GM23338 (cell line): ENCODE data around the gene FMNL1. TPM values are rescaled to one million over a fixed set of nuclear protein-coding genes. Genes with fewer than 3 reads are reported as not detected.

Experiments used
- ATAC-seq: fragments of 200-7000 bp; cut with Tn5 transposase; 3 replicates; pipeline ENCODE4 v1.9.1; 2020
- DNase-seq: peaks from one replicate; pipeline ENCODE4 v3.0.0-alpha.2; 2015; ENCODE audit warnings: low spot score
- H2AFZ ChIP-seq: fragments of 200-600 bp; sonication (generic); 2 replicates; pipeline ENCODE4 v1.8.0; 2016; ENCODE audit warnings: antibody characterized with exemption, mild to moderate bottlenecking, moderate library complexity
- H3F3A ChIP-seq: fragments of 200-600 bp; sonication (generic); replicated peaks from 2 replicates; pipeline ENCODE4 v1.8.0; 2017; ENCODE audit warnings: antibody characterized with exemption, mixed run types, low read depth
- H3K27ac ChIP-seq: fragments of 200-600 bp; sonication (generic); 2 replicates; pipeline ENCODE4 v1.6.1; 2016; ENCODE audit warnings: low read depth
- H3K27me3 ChIP-seq: fragments of 200-600 bp; sonication (generic); 2 replicates; pipeline ENCODE4 v1.8.0; 2016; ENCODE audit warnings: mild to moderate bottlenecking, mixed run types, moderate library complexity; ENCODE audit not compliant: insufficient read depth
- H3K36me3 ChIP-seq: fragments of 200-600 bp; sonication (generic); 2 replicates; pipeline ENCODE4 v1.8.0; 2016; ENCODE audit warnings: mild to moderate bottlenecking; ENCODE audit not compliant: insufficient read depth
- H3K4me1 ChIP-seq: fragments of 200-600 bp; sonication (generic); 2 replicates; pipeline ENCODE4 v1.8.0; 2016; ENCODE audit warnings: mild to moderate bottlenecking, moderate library complexity; ENCODE audit not compliant: insufficient read depth
- H3K4me2 ChIP-seq: fragments of 200-600 bp; sonication (generic); 2 replicates; pipeline ENCODE4 v1.7.1; 2017; ENCODE audit warnings: mixed run types
- H3K4me3 ChIP-seq: fragments of 200-600 bp; sonication (generic); 2 replicates; pipeline ENCODE4 v1.6.1; 2016; ENCODE audit warnings: mixed run types
- H3K79me2 ChIP-seq: fragments of 200-600 bp; sonication (generic); replicated peaks from 2 replicates; pipeline ENCODE4 v1.8.0; 2017; ENCODE audit warnings: mild to moderate bottlenecking; ENCODE audit not compliant: insufficient read depth
- H3K9me2 ChIP-seq: fragments of 200-600 bp; sonication (generic); 2 replicates; pipeline ENCODE4 v1.8.0; 2017; ENCODE audit not compliant: insufficient read depth
- H4K20me1 ChIP-seq: fragments of 200-600 bp; sonication (generic); replicated peaks from 2 replicates; pipeline ENCODE4 v1.8.0; 2017; ENCODE audit warnings: mild to moderate bottlenecking; ENCODE audit not compliant: insufficient read depth
- H3K27ac Mint-ChIP-seq: 2 replicates; pipeline ENCODE4 v1.8.0; 2020; ENCODE audit warnings: inconsistent platforms, mild to moderate bottlenecking, moderate library complexity, mixed read lengths
- H3K27me3 Mint-ChIP-seq: 3 replicates; pipeline ENCODE4 v1.8.0; 2022; ENCODE audit warnings: low read depth, mild to moderate bottlenecking, moderate library complexity, mixed read lengths, inconsistent platforms; ENCODE audit not compliant: insufficient read depth, poor library complexity
- H3K36me3 Mint-ChIP-seq: 3 replicates; pipeline ENCODE4 v1.8.0; 2021; ENCODE audit warnings: low read depth, mild to moderate bottlenecking, inconsistent platforms, moderate library complexity, mixed read lengths
- H3K4me1 Mint-ChIP-seq: 3 replicates; pipeline ENCODE4 v1.8.0; 2020; ENCODE audit warnings: mild to moderate bottlenecking, inconsistent platforms, mixed read lengths
- H3K4me3 Mint-ChIP-seq: 3 replicates; pipeline ENCODE4 v1.8.0; 2021; ENCODE audit warnings: moderate library complexity, mild to moderate bottlenecking, inconsistent platforms, mixed read lengths
- H3K9me3 Mint-ChIP-seq: 3 replicates; pipeline ENCODE4 v1.8.0; 2020; ENCODE audit warnings: moderate library complexity, mild to moderate bottlenecking, inconsistent platforms, mixed read lengths
- CREB1 ChIP-seq: fragments of 250-450 bp; sonication (Bioruptor Pico); IDR thresholded peaks from 2 replicates; pipeline ENCODE4 v1.5.0; 2020; ENCODE audit warnings: low read depth, mild to moderate bottlenecking, moderate library complexity
- EZH2 ChIP-seq: fragments of 200-600 bp; sonication (generic); IDR thresholded peaks from one replicate; pipeline ENCODE4 v1.8.0; 2017; ENCODE audit warnings: antibody characterized with exemption, mild to moderate bottlenecking, low read depth; ENCODE audit not compliant: unreplicated experiment
- EZH2phosphoT487 ChIP-seq: fragments of 200-600 bp; sonication (generic); IDR thresholded peaks from one replicate; pipeline ENCODE4 v1.8.1; 2018; ENCODE audit warnings: antibody characterized with exemption; ENCODE audit not compliant: unreplicated experiment
- JUNB ChIP-seq: IDR thresholded peaks from one replicate; pipeline ENCODE4 v1.6.1; 2016; ENCODE audit warnings: antibody characterized with exemption; ENCODE audit not compliant: unreplicated experiment
- NANOG ChIP-seq: IDR thresholded peaks from 2 replicates; pipeline ENCODE4 v1.6.1; 2016; ENCODE audit warnings: antibody characterized with exemption, borderline replicate concordance
- ZNF114 ChIP-seq: fragments of 250-450 bp; sonication (Bioruptor Pico); IDR thresholded peaks from 2 replicates; pipeline ENCODE4 v1.5.0; 2020; ENCODE audit warnings: mild to moderate bottlenecking, moderate library complexity
- polyA plus RNA-seq: library from polyadenylated mRNA; unstranded; fragments of >200 nt; fragmentation: Nextera tagmentation; extraction: Ambion mirVana; gene quantifications from 2 replicates; pipeline ENCODE4 v1.2.1, GENCODE V29; 2016
- total RNA-seq: library from RNA; depleted of rRNA; stranded (reverse); fragments of >200 nt; shearing (Covaris generic); gene quantifications from 2 replicates; pipeline ENCODE4 v1.2.3, GENCODE V29; 2014
- TF ChIP-seq, protein P1 (sequence below): IDR thresholded peaks from one replicate; pipeline ENCODE4 v1.6.1; 2018; ENCODE audit warnings: antibody characterized with exemption; ENCODE audit not compliant: unreplicated experiment
- TF ChIP-seq, protein P2 (sequence below), 2 experiments: fragments of 200-600 bp in 1 of 2; sonication (generic) in 1 of 2; conservative IDR thresholded peaks; 2 replicates each; pipeline versions ENCODE4 v1.5.1 to v1.6.1; 2016 to 2017; ENCODE audit warnings: antibody characterized with exemption in 2 of 2, low read depth in 2 of 2, mild to moderate bottlenecking in 2 of 2, moderate library complexity in 1 of 2

The FMNL1 gene
- total and polyA plus RNA-seq, 2 experiments from 2014 or later, result 6.6 to 9.3 TPM

DNA sequence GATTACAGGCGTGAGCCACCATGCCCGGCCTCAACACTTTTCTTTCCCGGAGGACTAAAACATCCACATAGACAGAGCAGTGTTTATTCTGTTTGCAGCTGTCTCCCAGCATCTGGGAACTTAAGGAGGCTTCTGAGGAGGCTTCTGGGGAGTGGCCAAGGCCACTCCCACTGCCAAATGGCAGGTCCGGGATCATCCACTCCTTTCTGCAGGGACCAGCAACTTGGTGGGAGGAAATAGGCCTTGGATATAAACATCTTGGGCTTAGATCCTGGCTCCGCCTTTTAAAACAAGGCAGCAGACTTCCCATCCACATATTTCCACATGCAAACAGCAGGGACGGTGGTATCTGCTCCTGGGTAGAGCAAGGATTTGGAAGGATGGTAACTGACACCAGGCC, 54.3 kb downstream of the FMNL1 start (continued):
- TF ChIP-seq, protein P1, sequence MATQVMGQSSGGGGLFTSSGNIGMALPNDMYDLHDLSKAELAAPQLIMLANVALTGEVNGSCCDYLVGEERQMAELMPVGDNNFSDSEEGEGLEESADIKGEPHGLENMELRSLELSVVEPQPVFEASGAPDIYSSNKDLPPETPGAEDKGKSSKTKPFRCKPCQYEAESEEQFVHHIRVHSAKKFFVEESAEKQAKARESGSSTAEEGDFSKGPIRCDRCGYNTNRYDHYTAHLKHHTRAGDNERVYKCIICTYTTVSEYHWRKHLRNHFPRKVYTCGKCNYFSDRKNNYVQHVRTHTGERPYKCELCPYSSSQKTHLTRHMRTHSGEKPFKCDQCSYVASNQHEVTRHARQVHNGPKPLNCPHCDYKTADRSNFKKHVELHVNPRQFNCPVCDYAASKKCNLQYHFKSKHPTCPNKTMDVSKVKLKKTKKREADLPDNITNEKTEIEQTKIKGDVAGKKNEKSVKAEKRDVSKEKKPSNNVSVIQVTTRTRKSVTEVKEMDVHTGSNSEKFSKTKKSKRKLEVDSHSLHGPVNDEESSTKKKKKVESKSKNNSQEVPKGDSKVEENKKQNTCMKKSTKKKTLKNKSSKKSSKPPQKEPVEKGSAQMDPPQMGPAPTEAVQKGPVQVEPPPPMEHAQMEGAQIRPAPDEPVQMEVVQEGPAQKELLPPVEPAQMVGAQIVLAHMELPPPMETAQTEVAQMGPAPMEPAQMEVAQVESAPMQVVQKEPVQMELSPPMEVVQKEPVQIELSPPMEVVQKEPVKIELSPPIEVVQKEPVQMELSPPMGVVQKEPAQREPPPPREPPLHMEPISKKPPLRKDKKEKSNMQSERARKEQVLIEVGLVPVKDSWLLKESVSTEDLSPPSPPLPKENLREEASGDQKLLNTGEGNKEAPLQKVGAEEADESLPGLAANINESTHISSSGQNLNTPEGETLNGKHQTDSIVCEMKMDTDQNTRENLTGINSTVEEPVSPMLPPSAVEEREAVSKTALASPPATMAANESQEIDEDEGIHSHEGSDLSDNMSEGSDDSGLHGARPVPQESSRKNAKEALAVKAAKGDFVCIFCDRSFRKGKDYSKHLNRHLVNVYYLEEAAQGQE, result no peak
- TF ChIP-seq CREB1 (no peak), EZH2phosphoT487 (no peak), NANOG (no peak), EZH2 (no peak), ZNF114 (CRISPR knock-in tag) (no peak), JUNB (no peak)

DNA sequence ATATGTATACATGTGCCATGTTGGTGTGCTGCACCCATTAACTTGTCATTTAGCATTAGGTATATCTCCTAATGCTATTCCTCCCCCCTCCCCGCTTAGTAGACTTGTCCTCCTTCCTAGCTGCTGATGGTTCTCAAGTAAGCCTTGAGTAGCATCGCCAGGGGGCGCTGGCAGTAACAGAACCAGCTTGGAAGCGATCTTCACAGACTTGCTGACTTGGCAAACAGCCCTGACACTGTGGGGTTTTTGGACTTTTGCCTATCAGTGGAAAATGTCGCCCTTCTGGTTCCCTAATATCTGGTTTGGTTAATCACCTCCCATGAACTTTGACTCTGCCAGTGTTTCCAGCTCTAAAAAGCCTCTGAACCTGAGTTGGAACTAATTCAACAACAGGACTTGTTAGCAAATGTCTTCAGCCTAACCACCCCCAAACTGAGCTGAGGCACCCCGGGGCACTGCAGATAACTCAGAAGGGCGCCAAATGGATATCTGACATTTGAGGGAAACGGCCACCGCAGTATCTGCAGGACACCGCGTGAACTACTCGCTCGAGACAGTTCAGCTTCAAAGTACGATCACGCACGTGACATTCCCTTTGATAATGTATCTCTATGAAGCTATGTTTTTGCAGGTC, 55.6 kb downstream of the FMNL1 start:
- Histone ChIP-seq H2AFZ (no peak overlapping the region), H3K4me3 (no peak overlapping the region), H4K20me1 (no peaks in the 10 kb centered on the region; the same call in 1 of the 2 replicates), H3K4me2 (no peak overlapping the region), H3K36me3 (no peaks in the 10 kb centered on the region), H3K27me3 (no peaks in the 10 kb centered on the region), H3K9me2 (no peaks in the 10 kb centered on the region), H3F3A (peaks cover 7% of the 10 kb centered on the region; the same call in 1 of the 2 replicates), H3K79me2 (no peaks in the 10 kb centered on the region), H3K27ac (no peak overlapping the region), H3K4me1 (no peaks in the 10 kb centered on the region)
- TF ChIP-seq, protein P2, sequence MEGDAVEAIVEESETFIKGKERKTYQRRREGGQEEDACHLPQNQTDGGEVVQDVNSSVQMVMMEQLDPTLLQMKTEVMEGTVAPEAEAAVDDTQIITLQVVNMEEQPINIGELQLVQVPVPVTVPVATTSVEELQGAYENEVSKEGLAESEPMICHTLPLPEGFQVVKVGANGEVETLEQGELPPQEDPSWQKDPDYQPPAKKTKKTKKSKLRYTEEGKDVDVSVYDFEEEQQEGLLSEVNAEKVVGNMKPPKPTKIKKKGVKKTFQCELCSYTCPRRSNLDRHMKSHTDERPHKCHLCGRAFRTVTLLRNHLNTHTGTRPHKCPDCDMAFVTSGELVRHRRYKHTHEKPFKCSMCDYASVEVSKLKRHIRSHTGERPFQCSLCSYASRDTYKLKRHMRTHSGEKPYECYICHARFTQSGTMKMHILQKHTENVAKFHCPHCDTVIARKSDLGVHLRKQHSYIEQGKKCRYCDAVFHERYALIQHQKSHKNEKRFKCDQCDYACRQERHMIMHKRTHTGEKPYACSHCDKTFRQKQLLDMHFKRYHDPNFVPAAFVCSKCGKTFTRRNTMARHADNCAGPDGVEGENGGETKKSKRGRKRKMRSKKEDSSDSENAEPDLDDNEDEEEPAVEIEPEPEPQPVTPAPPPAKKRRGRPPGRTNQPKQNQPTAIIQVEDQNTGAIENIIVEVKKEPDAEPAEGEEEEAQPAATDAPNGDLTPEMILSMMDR (conservative IDR thresholded peaks at IDR 0.05; ENCODE audit: low read depth in 2 of 2), result peak; percentile 93 to 97
- no peak for TF ChIP-seq JUNB
- peak overlapping the region; percentile 41; the same call in 1 of the 2 replicates for H3K27ac Mint-ChIP-seq
- H3K4me3 Mint-ChIP-seq, result no peak overlapping the region; the same call in 2 of the 3 replicates
- peak; percentile 98 for DNase-seq
- H3K27me3 Mint-ChIP-seq, result peaks cover 2% of the 10 kb centered on the region
- H3K9me3 Mint-ChIP-seq, result no peaks in the 10 kb centered on the region
- ATAC-seq, result peak; percentile 96
- peaks cover 3% of the 10 kb centered on the region; the same call in 2 of the 3 replicates for H3K36me3 Mint-ChIP-seq
- peaks cover 17% of the 10 kb centered on the region for H3K4me1 Mint-ChIP-seq
